Vagina (tissue), 2 donors: ENCODE results near the gene SH3RF2. TPM values are rescaled to one million over a fixed set of nuclear protein-coding genes. Genes with fewer than 3 reads are reported as not detected.

Experiments used
- DNase-seq, 2 donors: peaks; one replicate each; pipeline ENCODE4 v3.0.0-alpha.2; 2017; ENCODE audit errors: extremely low spot score in 2 of 2
- H3K27ac ChIP-seq: fragments of 200-600 bp; sonication (generic); one replicate; pipeline ENCODE4 v1.5.1; 2019
- H3K27me3 ChIP-seq: fragments of 200-600 bp; sonication (generic); one replicate; pipeline ENCODE4 v1.5.1; 2019
- H3K36me3 ChIP-seq, 2 donors: fragments of 200-600 bp; sonication (generic); one replicate each; pipeline ENCODE4 v1.5.1; 2017 to 2019
- H3K4me1 ChIP-seq: fragments of 200-600 bp; sonication (generic); one replicate; pipeline ENCODE4 v1.5.1; 2019
- H3K4me3 ChIP-seq, 2 donors: fragments of 200-600 bp; sonication (generic); 1 replicate in 1 of 2; 2 replicates in 1 of 2; pipeline ENCODE4 v1.5.1; 2016 to 2019
- H3K9me3 ChIP-seq: fragments of 200-600 bp; sonication (generic); one replicate; pipeline ENCODE4 v1.5.1; 2019
- POLR2A ChIP-seq, 2 donors: fragments of 450-650 bp; IDR thresholded peaks; one replicate each; pipeline ENCODE4 v1.6.1; 2017; ENCODE audit warnings: antibody characterized with exemption in 2 of 2, mild to moderate bottlenecking in 2 of 2, moderate library complexity in 2 of 2
- POLR2AphosphoS5 ChIP-seq, 2 donors: sonication (generic); formaldehyde crosslinking; IDR thresholded peaks; one replicate each; pipeline ENCODE4 v1.9.0; 2017; ENCODE audit warnings: antibody characterized with exemption in 2 of 2, mild to moderate bottlenecking in 2 of 2, low read depth in 1 of 2; ENCODE audit not compliant: insufficient read depth in 1 of 2
- intact Hi-C: fragments of 100-400 bp; cut with DNase I; formaldehyde crosslinking; loops from one replicate; pipeline ENCODE4 v1.15.1; 2023
- total RNA-seq: library from RNA; depleted of rRNA; stranded (reverse); fragments of >200 nt; gene quantifications from one replicate; pipeline ENCODE4 v1.2.3, GENCODE V29; 2016
- TF ChIP-seq, protein P1 (sequence below), 3 experiments: fragments of 450-650 bp in 2 of 3; fragments of 200-600 bp in 1 of 3; sonication (generic) in 1 of 3; IDR thresholded peaks; one replicate each; pipeline ENCODE4 v1.5.1; 2017 to 2019; ENCODE audit warnings: antibody characterized with exemption in 3 of 3, mild to moderate bottlenecking in 2 of 3, moderate library complexity in 2 of 3

The SH3RF2 gene
- total RNA-seq, 1 donor from 2014 or later: 48.4 TPM

DNA sequence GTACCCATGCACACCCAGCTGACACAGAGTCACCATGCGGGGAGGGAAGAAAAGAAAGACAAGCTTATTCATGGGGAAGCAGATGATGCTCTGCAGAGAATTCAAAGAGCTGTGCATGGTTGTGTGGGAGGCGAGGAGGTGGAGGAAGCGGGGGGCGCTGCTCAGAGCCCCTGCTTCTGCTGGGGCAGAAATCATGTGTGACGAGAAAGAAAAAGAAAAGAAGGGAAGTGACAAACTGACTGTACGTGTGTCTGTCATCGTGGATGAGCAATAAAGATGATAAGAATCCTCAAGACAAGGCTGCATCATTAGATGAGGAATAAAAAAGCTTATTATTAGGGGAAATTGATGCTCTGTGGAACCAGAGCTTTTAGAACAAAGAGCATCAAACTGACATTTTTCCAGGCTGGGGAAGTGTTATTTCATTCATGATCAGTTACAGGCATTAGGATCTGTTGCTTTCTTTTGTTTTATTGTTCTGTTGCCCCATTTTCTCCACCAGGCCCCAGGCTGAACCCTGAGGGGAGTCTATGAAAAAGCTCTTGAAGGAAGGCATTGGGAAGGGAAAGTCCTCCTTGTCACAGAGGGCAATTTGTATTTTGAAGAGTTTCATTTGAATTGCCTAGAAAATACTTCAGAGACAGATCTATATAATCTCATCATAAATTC lies 20.3 kb upstream of the SH3RF2 start:
- TF ChIP-seq POLR2AphosphoS5 (IDR thresholded peaks at IDR 0.05; ENCODE audit: insufficient read depth in 1 of 2, low read depth in 1 of 2): no peak
- no peak for TF ChIP-seq POLR2A (IDR thresholded peaks at IDR 0.05)
- TF ChIP-seq, protein P1, sequence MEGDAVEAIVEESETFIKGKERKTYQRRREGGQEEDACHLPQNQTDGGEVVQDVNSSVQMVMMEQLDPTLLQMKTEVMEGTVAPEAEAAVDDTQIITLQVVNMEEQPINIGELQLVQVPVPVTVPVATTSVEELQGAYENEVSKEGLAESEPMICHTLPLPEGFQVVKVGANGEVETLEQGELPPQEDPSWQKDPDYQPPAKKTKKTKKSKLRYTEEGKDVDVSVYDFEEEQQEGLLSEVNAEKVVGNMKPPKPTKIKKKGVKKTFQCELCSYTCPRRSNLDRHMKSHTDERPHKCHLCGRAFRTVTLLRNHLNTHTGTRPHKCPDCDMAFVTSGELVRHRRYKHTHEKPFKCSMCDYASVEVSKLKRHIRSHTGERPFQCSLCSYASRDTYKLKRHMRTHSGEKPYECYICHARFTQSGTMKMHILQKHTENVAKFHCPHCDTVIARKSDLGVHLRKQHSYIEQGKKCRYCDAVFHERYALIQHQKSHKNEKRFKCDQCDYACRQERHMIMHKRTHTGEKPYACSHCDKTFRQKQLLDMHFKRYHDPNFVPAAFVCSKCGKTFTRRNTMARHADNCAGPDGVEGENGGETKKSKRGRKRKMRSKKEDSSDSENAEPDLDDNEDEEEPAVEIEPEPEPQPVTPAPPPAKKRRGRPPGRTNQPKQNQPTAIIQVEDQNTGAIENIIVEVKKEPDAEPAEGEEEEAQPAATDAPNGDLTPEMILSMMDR (IDR thresholded peaks at IDR 0.05): no peak
- H3K4me3 ChIP-seq: no peak overlapping the region
- intact Hi-C loops: no loop called here
- DNase-seq: no peak
- H3K4me1 ChIP-seq: no peaks in the 10 kb centered on the region
- no peaks in the 10 kb centered on the region for H3K36me3 ChIP-seq
- H3K27ac ChIP-seq: no peak overlapping the region
- no peaks in the 10 kb centered on the region for H3K27me3 ChIP-seq
- no peaks in the 10 kb centered on the region for H3K9me3 ChIP-seq

DNA sequence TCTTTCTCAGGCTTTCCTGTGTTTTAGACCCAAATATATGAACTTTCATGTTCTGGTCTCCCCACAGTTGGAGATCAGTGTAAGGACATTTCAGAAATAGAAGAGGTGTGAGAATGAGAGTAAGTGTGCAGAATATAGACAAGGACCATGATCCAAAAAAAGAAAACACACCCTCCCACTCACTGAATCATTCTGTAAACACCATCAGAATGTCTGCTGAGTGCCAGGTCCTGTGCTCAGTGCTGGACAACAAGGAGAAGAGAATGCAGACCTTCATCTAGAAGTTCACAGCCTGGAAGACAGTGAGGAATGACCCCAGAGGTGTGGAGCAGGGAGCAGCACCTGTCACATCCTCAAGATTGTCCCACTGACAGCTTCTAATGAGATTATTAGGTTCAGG lies 19.1 kb upstream of the SH3RF2 start:
- Histone ChIP-seq H3K4me3 (no peak overlapping the region), H3K4me1 (no peaks in the 10 kb centered on the region), H3K9me3 (no peaks in the 10 kb centered on the region), H3K36me3 (no peaks in the 10 kb centered on the region), H3K27ac (no peak overlapping the region), H3K27me3 (no peaks in the 10 kb centered on the region)
- TF ChIP-seq POLR2AphosphoS5 (IDR thresholded peaks at IDR 0.05; ENCODE audit: insufficient read depth in 1 of 2, low read depth in 1 of 2) (no peak), POLR2A (IDR thresholded peaks at IDR 0.05) (no peak)
- TF ChIP-seq, protein P1 (IDR thresholded peaks at IDR 0.05): no peak
- DNase-seq: peak in 1 of 2 donors; percentile 10
- intact Hi-C loops: no loop called here

DNA sequence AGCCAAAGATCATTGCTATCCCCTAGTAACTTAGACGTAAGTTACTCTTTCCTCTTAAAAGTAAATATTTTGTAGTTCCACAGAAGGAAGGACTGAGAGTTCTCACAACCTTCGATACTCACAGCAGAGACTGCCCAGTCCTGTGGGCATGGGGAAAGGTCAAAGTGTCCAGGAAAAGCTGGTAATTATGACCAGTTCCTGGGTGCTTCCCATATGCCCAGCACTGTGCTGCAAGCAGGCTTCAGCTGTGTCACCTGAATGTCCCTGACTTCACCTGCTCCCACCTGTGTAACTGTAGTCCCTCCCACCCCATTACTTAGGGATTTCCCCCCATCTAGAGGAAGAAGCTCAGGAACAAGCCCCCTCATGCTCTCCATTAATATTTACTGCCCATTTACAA lies 18.0 kb upstream of the SH3RF2 start:
- Histone ChIP-seq H3K27me3 (no peaks in the 10 kb centered on the region), H3K4me1 (no peaks in the 10 kb centered on the region), H3K27ac (no peak overlapping the region), H3K36me3 (no peaks in the 10 kb centered on the region), H3K9me3 (no peaks in the 10 kb centered on the region), H3K4me3 (no peak overlapping the region)
- intact Hi-C loops: no loop called here
- no peak for DNase-seq
- no peak for TF ChIP-seq POLR2AphosphoS5 (IDR thresholded peaks at IDR 0.05; ENCODE audit: insufficient read depth in 1 of 2, low read depth in 1 of 2)
- TF ChIP-seq POLR2A (IDR thresholded peaks at IDR 0.05): no peak
- TF ChIP-seq, protein P1 (IDR thresholded peaks at IDR 0.05): no peak

DNA sequence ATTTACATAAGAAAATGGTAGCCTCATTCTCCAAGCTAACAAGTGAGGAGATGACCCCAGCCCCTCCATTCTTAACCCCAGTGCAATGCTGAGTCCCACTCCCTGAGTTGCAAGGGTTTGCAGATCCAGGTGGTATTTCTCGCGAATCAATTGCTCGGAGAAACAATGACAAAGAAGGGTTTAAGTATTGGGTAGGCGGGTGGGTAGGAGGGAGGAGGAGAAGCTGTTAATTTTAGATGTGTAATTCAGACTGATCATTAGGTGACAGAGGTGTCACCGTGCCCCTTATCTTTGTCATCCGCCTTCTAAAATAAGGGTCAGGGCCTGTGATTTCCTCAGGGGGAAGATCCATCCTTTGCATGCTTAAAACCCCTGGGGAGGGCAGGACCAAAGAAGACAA lies 17.0 kb upstream of the SH3RF2 start:
- Histone ChIP-seq H3K4me3 (no peak overlapping the region), H3K36me3 (no peaks in the 10 kb centered on the region), H3K27me3 (no peaks in the 10 kb centered on the region), H3K4me1 (peaks cover 1% of the 10 kb centered on the region), H3K9me3 (no peaks in the 10 kb centered on the region), H3K27ac (no peak overlapping the region)
- intact Hi-C loops: no loop called here
- TF ChIP-seq, protein P1 (IDR thresholded peaks at IDR 0.05): no peak
- TF ChIP-seq POLR2A (IDR thresholded peaks at IDR 0.05) (no peak), POLR2AphosphoS5 (IDR thresholded peaks at IDR 0.05; ENCODE audit: insufficient read depth in 1 of 2, low read depth in 1 of 2) (no peak)
- DNase-seq: peak in 1 of 2 donors; percentile 37

DNA sequence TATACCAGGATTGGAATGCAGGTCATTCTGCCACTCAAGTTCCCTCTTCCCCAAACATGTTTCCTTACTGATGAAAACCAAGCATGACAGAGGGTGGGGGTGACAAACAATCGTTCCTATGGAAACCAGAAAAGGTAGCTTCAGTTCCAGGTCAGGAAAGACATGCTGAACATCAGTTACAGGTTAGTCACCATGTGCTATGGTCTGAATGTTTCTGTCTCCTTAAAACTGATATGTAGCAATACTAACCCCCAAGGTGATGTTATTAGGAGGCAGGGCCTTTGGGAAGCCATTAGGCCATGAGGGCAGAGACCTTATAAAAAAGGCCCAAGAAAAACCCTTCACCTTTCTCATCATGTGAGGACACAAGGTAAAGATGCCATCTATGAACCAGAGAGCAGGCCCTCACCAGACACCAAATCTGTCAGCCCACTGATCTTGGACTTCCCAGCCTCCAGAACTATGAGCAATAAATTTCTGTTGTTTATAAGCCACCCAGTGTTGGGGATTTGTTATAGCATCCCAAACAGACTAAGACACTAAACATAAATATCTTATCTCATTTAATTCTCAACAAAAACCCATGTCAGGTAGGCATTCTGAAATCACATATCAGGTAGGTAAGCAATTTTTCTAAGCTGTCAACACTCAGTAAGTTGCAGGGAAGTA lies 15.7 kb upstream of the SH3RF2 start:
- no peak overlapping the region for H3K4me3 ChIP-seq
- intact Hi-C loops: no loop called here
- TF ChIP-seq POLR2AphosphoS5 (IDR thresholded peaks at IDR 0.05; ENCODE audit: insufficient read depth in 1 of 2, low read depth in 1 of 2): no peak
- TF ChIP-seq, protein P1 (IDR thresholded peaks at IDR 0.05): no peak
- no peak for TF ChIP-seq POLR2A (IDR thresholded peaks at IDR 0.05)
- DNase-seq: peak in 1 of 2 donors; percentile 47
- H3K9me3 ChIP-seq: no peaks in the 10 kb centered on the region
- no peaks in the 10 kb centered on the region for H3K36me3 ChIP-seq
- peaks cover 14% of the 10 kb centered on the region for H3K4me1 ChIP-seq
- H3K27me3 ChIP-seq: no peaks in the 10 kb centered on the region
- H3K27ac ChIP-seq: no peak overlapping the region
